ENCODE results near the gene TAS2R31.

The TAS2R31 gene

DNA sequence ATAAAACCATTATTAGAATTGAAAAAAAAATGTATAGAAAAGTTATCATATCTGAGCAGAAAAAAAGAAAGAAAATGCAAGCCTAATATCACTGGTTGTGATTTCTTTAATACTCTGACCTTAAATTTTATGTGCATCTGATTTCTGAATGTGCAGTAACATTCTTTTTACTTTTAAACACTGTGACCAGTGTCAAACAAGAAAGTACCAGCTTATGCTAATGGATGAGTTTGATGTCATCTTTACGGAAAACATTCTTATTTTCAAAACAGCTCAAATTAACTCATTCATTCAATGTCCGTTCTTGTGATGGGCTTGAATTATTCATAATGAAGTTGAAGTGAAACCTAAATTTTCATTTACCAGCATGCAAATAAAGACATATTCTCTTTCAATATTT, 44.4 kb downstream of the TAS2R31 start, which contains the start of gene TAS2R50:
TAS2R50 (minus strand) TSS at position 101 of the 400 bp plus-strand sequence; CDS start at position 49, 52 bp downstream.
- no peak for TF ChIP-seq ZBTB7A (IDR thresholded peaks at IDR 0.05; ENCODE audit: low read depth)
- TF ChIP-seq EP300 (IDR thresholded peaks at IDR 0.05; ENCODE audit: borderline replicate concordance), result no peak
- TF ChIP-seq NFIC (IDR thresholded peaks at IDR 0.05), result no peak
- TF ChIP-seq, protein P1, sequence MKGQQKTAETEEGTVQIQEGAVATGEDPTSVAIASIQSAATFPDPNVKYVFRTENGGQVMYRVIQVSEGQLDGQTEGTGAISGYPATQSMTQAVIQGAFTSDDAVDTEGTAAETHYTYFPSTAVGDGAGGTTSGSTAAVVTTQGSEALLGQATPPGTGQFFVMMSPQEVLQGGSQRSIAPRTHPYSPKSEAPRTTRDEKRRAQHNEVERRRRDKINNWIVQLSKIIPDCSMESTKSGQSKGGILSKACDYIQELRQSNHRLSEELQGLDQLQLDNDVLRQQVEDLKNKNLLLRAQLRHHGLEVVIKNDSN (IDR thresholded peaks at IDR 0.05), result no peak

- TF ChIP-seq ZBTB7A (IDR thresholded peaks at IDR 0.05; ENCODE audit: low read depth) (no peak), CREB1 (IDR thresholded peaks at IDR 0.05; ENCODE audit: low read depth) (no peak), TEAD4 (IDR thresholded peaks at IDR 0.05) (no peak), CEBPB (IDR thresholded peaks at IDR 0.05) (no peak), EP300 (IDR thresholded peaks at IDR 0.05; ENCODE audit: borderline replicate concordance) (no peak), YY1 (IDR thresholded peaks at IDR 0.05; ENCODE audit: low read depth) (no peak), NFIC (IDR thresholded peaks at IDR 0.05) (no peak), RAD21 (IDR thresholded peaks at IDR 0.05; ENCODE audit: low read depth) (no peak), TAF1 (IDR thresholded peaks at IDR 0.05; ENCODE audit: low read depth) (no peak), TCF12 (IDR thresholded peaks at IDR 0.05; ENCODE audit: low read depth) (no peak), EGR1 (IDR thresholded peaks at IDR 0.05) (no peak), FOXM1 (IDR thresholded peaks at IDR 0.05; ENCODE audit: borderline replicate concordance, low read depth) (no peak)
- TF ChIP-seq, protein P1 (IDR thresholded peaks at IDR 0.05), result no peak
- TF ChIP-seq, protein P2, sequence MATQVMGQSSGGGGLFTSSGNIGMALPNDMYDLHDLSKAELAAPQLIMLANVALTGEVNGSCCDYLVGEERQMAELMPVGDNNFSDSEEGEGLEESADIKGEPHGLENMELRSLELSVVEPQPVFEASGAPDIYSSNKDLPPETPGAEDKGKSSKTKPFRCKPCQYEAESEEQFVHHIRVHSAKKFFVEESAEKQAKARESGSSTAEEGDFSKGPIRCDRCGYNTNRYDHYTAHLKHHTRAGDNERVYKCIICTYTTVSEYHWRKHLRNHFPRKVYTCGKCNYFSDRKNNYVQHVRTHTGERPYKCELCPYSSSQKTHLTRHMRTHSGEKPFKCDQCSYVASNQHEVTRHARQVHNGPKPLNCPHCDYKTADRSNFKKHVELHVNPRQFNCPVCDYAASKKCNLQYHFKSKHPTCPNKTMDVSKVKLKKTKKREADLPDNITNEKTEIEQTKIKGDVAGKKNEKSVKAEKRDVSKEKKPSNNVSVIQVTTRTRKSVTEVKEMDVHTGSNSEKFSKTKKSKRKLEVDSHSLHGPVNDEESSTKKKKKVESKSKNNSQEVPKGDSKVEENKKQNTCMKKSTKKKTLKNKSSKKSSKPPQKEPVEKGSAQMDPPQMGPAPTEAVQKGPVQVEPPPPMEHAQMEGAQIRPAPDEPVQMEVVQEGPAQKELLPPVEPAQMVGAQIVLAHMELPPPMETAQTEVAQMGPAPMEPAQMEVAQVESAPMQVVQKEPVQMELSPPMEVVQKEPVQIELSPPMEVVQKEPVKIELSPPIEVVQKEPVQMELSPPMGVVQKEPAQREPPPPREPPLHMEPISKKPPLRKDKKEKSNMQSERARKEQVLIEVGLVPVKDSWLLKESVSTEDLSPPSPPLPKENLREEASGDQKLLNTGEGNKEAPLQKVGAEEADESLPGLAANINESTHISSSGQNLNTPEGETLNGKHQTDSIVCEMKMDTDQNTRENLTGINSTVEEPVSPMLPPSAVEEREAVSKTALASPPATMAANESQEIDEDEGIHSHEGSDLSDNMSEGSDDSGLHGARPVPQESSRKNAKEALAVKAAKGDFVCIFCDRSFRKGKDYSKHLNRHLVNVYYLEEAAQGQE (IDR thresholded peaks at IDR 0.05; ENCODE audit: low read depth), result no peak
- TF ChIP-seq, protein P3, sequence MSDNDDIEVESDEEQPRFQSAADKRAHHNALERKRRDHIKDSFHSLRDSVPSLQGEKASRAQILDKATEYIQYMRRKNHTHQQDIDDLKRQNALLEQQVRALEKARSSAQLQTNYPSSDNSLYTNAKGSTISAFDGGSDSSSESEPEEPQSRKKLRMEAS (IDR thresholded peaks at IDR 0.05), result no peak
Measured at GRCh38 chr12:10982244-10982643, 49.0 kb downstream of the TAS2R31 start.

All from Ishikawa (cell line).